GM18861 (cell line): ENCODE results near the gene DNAH6.

Experiments used
- ATAC-seq: cut with Tn5 transposase; IDR thresholded peaks from one replicate; pipeline ENCODE4 v1.9.1; 2021; ENCODE audit not compliant: unreplicated experiment

Gene DNAH6

GRCh38 chr2:84830758-84831500, 314.6 kb downstream of the DNAH6 start:
- ATAC-seq, result no peak

GRCh38 chr2:84832772-84833461, 316.6 kb downstream of the DNAH6 start:
- ATAC-seq, result peak; percentile 84

GRCh38 chr2:84833481-84834150, 317.3 kb downstream of the DNAH6 start:
- ATAC-seq, result no peak

GRCh38 chr2:84836215-84836614, 319.9 kb downstream of the DNAH6 start:
- no peak for ATAC-seq

- ATAC-seq, result no peak
Observed at GRCh38 chr2:84838434-84839145, 322.3 kb downstream of the DNAH6 start.

- ATAC-seq, result no peak
Observed at GRCh38 chr2:84839851-84840250, 323.6 kb downstream of the DNAH6 start.

- no peak for ATAC-seq
Observed at GRCh38 chr2:84840306-84840705, 324.0 kb downstream of the DNAH6 start.

GRCh38 chr2:84841577-84841976, 325.3 kb downstream of the DNAH6 start:
- no peak for ATAC-seq

- ATAC-seq, result no peak
Observed at GRCh38 chr2:84844141-84844540, 327.8 kb downstream of the DNAH6 start.

- ATAC-seq, result no peak
Observed at GRCh38 chr2:84846041-84846663, 329.9 kb downstream of the DNAH6 start.

GRCh38 chr2:84846741-84847142, 330.4 kb downstream of the DNAH6 start:
- no peak for ATAC-seq

- ATAC-seq, result no peak
Observed at GRCh38 chr2:84847326-84848050, 331.2 kb downstream of the DNAH6 start.

GRCh38 chr2:84849271-84849952, 333.1 kb downstream of the DNAH6 start:
- ATAC-seq, result no peak

- no peak for ATAC-seq
Observed at GRCh38 chr2:84850471-84850870, 334.2 kb downstream of the DNAH6 start.

GRCh38 chr2:84851876-84852275, 335.6 kb downstream of the DNAH6 start:
- no peak for ATAC-seq

GRCh38 chr2:84854850-84855249, 338.6 kb downstream of the DNAH6 start:
- ATAC-seq, result no peak

- ATAC-seq, result no peak
Observed at GRCh38 chr2:84855731-84856130, 339.4 kb downstream of the DNAH6 start.

- no peak for ATAC-seq
Observed at GRCh38 chr2:84856787-84857186, 340.5 kb downstream of the DNAH6 start.

- ATAC-seq, result no peak
Observed at GRCh38 chr2:84857566-84857965, 341.3 kb downstream of the DNAH6 start.

- ATAC-seq, result no peak
Observed at GRCh38 chr2:84858123-84858522, 341.8 kb downstream of the DNAH6 start.
